NCI-H2029 treated with DMSO at 0.1 percent for 48 hours (cell line): ENCODE data around the gene PSAPL1.

Experiments used
- DNase-seq: peaks from one replicate; lab custom pipeline; 2025; lab: John Stamatoyannopoulos, UW

Gene PSAPL1

GRCh38 chr4:7430965-7431695 lies 3.6 kb downstream of the PSAPL1 start:
- DNase-seq, result no peak

GRCh38 chr4:7430368-7430964 lies 4.3 kb downstream of the PSAPL1 start:
- no peak for DNase-seq

GRCh38 chr4:7429601-7430078 lies 5.1 kb downstream of the PSAPL1 start:
- no peak for DNase-seq

DNA sequence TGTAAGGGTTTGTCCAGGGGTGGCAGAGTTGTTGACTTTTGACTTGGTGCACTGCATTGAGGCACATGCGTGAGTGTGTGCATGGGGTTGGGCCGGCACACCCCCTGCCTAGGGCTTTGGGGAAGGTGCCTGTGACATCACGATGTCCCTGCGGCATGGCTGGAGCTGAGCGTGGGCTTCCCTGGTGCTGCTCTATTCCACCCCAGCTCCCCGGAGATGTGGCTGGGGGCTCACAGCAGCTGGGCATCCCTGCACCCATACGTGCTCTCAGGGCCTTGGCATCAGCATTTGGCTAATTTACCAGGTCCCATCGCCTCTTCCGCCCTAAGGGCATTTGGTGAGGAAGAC lies 5.7 kb downstream of the PSAPL1 start:
- DNase-seq, result no peak

GRCh38 chr4:7428261-7429068 lies 6.3 kb downstream of the PSAPL1 start:
- no peak for DNase-seq

DNA sequence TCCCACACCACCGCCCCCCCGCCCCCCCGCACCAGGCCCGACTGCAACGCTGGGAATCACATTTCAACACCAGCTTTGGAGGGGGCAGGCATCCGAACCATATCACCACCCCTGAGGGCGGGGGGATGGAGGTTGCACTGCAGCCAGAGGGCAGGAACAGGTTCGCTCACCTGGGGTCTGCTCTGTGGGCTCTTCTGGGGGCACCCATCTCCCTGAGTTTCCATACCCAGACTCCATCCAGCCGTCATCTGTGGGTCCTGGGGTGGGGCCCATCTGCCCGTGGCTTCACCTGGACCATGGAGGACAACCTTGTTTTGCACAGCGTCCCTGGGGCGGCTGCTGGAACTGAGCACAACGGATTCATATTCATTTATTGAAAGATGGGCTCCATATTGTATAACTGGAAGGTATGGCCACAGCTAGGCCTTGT lies 6.9 kb downstream of the PSAPL1 start:
- no peak for DNase-seq

DNA sequence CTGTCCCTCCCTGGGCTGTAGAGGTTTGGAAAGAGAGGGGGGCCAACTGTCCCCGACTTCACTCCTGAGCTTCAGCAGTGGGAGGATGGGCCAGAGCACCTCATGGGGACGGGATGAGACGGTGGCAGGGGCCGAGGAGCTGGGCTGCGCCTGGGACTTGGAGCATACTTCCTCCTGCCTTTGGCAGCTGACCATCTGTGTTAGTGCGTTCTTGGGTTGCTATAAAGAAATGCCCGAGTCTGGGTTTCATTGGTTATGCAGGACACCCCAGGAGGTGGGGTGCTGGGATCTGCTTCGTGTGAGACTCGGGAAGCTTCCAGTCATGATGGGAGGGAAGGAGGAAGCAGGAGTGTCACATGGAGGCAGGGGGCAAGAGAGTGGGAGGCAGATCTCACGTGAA lies 7.4 kb downstream of the PSAPL1 start:
- no peak for DNase-seq

DNA sequence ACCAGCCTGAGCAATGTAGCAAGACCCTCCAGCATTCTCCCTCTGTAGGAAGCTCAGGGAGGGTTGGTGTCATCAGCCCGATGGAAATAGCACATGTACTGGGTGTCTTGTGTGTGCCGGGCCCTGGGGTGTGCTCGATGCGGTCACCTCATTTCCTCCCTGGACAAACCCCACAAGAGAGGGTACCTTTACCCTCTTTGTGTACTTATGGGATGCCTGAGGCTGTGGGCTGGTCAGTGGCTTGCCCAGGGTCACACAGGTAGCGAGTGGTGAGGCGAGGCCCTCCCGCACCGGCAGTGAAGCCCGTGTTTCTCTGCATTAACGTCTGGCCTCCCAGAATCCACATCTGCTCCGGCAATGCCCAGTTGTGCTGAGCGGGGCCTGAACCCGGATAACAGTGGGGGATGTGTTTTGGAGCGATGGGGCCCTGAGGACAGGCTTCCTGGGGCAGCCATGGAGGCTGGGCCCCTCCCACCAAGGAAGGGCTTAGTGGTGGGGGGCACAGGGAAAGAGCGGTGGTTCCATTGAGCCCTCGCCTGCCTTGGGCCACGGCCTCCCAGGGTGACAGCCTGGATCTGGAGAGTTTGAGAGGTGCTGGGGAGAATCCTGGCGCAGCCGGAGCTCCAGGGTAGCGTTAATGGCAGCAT lies 8.1 kb downstream of the PSAPL1 start:
- DNase-seq, result no peak

DNA sequence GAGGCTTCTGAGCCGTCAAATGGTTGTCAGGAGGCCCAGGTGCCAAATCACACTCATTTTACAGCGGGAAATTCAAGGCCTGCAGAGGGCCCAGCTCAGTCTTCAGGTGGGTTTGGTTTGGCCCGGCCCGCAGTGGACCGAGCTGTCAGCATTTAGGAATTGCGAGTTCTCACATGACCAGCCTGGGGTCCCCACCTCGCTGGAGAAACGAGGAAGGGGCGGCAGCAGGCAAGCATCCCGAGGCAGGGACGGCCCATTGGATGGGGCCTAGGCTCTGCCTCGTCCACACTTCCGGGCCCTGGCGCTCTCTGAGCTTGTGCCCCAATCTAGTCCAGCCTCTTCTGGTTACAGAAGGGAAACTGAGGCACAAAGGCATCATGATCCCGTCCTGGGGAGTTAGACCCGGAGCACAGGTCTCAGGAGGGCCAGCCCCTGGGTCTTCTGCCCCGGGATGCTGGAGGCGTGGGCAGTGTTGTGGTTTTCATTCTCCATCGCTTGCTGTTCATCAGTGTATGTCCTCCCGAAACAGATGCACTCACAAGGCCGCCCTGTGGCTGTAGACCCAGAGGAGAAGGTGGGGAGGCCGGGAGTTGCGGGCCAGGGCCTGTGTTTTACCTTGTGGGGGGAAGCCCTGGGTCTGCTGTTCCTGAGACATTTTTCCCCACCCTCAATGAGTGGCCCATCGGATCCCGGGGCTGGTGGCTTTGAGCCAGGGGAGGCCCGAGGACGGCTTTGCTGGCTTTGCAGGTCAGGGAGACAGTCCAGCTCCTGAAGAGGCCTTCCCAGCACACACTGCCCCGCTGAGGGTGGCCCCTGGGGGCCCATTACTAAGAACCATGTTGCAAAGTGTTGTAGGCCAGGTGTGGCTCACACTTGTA lies 8.9 kb downstream of the PSAPL1 start:
- no peak for DNase-seq

GRCh38 chr4:7425124-7425523 lies 9.6 kb downstream of the PSAPL1 start:
- DNase-seq, result no peak

DNA sequence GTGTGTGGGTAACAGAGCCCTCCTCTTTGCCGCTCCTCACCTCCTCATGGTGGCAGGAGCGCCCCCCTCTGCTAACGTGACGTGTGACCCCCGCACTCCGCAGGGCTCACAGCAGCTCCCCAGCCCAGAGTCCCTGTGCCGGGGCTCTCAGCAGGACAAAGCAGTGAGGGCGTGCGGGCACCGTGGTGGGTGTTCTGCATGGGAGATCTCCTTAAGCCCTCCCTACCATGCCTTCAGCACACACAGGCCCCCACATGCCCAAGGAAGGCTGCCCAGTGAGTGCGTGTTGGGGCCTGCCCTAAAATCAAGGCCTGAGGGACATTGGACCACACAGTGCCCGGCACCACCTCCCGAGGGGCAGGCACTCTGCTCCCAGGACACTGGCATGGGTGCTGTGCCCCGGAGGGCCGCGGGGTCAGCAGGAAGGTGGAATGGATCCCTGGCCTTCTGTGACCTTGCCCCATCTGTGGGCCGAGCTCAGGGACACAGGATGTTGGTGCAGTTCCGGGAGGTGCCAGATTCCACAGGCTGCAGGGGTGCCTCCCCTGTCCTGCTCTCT lies 10.1 kb downstream of the PSAPL1 start:
- DNase-seq, result no peak

DNA sequence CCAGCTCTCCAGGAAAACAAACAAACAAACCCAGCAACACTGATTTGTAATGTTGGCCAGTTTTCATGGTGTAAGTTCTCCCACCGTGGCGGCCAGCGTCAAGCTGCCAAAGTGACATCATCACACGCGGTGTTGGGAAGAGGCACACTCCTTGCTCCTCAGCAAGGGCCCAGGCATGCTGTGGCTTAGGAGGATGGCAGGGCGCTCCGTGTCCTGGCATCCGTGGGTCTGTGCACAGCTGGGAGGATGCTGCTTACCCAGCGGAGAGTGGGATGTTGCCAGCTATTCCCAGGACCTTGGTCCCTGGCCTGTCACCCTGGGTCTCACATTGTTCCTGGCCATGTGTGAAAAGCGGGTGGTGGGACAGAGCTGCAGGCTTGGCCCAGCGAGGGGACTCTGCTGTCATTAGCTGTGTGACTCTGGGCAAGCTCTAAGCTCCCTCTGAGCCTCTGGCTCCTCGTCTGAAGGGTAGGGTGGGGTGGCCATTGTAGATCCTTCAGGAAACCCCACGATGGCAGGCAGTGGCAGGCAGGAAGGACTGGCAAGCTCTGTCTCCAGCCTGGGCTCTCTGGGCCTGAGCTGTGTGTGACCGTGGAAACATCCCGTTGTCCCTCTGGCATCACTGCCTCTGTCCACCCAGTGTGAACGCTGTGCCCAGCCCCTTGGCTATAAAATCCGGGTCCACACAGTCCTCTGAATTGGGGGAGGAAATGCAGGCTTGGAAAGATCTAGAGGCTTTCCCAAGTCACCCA lies 10.8 kb downstream of the PSAPL1 start:
- DNase-seq, result peak; percentile 20

DNA sequence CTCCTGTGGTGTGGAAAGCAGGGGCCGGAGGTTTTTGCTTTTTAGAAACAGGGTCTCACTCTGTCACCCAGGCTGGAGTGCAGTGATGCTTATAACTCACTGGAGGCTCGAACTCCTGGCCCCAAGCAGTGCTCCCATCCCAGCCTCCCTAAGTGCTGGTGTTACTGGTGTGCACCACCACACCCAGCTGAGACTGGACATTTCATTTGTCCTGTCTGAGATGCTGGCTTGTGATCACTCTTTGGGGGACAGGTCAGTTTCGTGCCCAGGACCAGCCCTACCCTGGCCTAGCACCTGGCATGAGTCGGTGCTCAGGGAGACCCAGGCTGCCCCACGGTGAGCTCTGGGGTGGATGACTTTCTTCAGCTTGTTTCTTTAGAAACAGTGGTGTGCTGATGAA lies 11.3 kb downstream of the PSAPL1 start:
- DNase-seq, result no peak

DNA sequence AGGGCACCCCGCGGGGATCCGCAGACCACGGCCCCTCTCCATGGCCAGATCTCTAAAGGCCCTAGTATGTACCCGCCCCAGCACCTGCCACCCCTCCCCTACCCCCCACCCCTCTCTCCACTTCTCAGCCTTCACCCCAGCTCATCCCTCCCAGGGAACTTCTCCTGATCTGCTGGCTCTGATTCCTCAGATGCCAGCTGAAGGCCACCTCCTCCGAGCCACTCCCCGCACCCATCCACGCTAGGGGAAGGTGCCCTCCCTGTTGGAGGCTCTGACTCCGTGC lies 11.9 kb downstream of the PSAPL1 start:
- no peak for DNase-seq

GRCh38 chr4:7422151-7422897 lies 12.4 kb downstream of the PSAPL1 start:
- DNase-seq, result no peak

GRCh38 chr4:7421356-7422150 lies 13.2 kb downstream of the PSAPL1 start:
- DNase-seq, result no peak

DNA sequence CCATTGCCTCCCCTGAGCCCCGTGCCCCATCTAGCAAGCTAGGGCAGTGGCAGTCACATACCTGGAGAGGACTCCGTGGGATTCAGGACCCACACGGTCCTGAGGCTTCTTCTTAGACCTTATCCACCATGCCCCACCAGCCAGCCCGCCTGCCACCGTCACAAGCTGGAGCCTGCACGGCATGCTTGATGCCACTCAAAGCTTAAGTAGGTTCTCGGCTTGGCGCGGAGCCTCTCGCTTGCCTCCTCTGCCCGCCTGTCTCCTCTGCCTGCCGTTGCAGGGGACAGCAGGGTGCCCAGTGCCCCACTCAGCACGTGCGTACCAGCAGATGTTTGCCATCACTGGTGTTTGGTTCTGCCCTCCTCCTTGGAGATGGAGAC lies 14.1 kb downstream of the PSAPL1 start:
- DNase-seq, result peak; percentile 27

GRCh38 chr4:7419961-7420660 lies 14.6 kb downstream of the PSAPL1 start:
- DNase-seq, result peak; percentile 29
